Muscle of arm (tissue), 12 donors: ENCODE measurements around the gene TSEN54. TPM values are rescaled to one million over a fixed set of nuclear protein-coding genes. Genes with fewer than 3 reads are reported as not detected.

Experiments
- DNase-seq: peaks from one replicate; pipeline ENCODE4 v3.0.0-alpha.2; 2013
- polyA plus RNA-seq, 12 donors: library from polyadenylated mRNA; unstranded; fragments of 120-200 nt; gene quantifications; one replicate each; pipeline ENCODE4 v1.2.1, GENCODE V29; 2013; ENCODE audit not compliant: insufficient read length in 12 of 12

Gene TSEN54
- polyA plus RNA-seq, 12 donors = 18.0 to 28.5 (median 20.9) TPM; not detected in 1

DNA sequence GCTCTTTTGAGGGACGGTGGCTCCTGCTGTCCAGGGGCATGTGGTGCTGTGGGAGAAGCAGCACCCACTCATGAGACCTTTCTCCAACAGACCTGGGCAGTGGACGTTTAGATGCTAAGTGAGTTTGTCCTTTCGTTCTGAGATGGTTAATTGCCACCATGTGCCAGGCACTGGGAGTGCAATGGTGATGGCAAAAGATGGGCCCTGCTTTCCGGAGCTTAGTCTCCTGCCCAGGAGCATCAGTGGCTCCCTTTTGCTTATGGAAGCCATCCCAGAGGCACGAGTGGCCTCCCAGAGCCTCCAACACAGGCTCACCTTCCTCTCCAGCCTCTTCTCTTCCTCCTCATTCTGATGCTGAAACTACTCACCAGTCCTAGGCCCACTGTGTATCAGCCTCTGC lies 29.4 kb upstream of the TSEN54 start:
- DNase-seq = no peak

DNA sequence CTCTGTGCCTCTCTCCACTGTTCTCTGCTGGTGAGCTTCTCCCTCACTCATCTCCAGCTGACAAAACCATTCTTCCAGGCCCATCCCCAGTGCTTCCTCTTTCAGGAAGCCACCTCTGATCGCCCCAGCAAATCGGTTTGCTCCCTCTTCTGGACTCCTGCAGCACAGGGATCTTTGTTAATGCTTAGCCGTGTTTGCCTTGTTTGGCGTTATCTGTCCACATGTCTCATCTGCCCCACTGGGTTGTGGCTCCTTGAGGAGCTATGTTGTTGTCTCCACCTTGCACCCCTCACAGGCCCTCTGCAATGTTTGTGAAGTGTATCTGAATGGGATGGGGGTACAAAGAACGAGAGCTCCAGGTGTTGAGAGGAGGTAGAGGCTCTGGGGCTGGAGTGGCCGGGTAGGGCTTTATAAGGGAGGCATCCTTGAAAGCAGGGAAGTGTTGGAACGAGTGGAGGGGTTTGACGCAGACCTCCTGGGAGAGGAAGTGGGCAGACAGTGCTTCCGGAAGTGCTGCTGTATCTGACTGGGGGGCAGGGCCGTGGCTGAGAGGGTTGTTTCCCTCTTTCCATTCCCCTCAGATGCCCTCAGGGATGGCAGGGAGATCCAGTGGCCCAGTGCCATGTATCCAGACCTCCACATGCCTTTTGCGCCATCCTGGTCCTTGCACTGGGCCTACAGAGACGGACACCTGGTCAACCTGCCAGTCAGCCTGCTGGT lies 28.8 kb upstream of the TSEN54 start:
- no peak for DNase-seq

DNA sequence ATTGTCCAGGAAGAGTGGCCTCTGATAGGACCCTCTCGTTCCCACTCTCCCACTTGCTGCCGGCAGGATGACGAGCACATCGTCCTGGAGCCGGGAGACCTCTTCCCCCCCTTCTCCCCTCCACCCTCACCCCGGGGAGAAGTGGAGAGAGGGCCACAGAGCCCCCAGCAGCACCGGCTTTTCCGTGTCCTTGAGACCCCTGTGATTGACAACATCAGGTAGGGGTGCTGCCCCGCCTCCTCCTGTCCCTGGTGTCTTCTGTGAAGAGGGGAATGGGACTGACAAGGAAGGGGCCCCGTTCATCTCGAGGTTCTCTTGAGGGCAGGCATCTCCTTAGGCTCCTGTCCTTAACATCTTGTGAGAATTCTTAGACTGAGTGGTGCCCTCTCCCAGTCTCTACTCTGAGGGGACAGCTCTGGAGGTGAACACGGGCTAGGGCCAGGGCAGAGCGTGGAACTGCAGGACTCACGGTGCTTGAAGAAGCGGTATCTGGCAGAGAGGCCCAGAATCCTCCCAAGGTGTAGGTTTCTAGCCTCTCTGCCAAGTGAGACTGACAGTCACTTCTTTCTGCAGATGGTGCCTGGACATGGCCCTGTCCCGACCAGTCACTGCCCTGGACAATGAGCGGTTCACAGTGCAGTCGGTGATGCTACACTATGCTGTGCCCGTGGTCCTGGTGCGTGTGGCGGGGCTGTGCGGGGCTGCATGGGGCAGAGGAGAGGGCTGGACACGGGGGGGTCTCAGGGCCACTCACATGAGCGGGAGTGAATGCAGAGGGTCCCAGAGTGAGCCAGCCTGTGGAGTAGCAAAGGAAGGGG lies 27.4 kb upstream of the TSEN54 start:
- DNase-seq = no peak

DNA sequence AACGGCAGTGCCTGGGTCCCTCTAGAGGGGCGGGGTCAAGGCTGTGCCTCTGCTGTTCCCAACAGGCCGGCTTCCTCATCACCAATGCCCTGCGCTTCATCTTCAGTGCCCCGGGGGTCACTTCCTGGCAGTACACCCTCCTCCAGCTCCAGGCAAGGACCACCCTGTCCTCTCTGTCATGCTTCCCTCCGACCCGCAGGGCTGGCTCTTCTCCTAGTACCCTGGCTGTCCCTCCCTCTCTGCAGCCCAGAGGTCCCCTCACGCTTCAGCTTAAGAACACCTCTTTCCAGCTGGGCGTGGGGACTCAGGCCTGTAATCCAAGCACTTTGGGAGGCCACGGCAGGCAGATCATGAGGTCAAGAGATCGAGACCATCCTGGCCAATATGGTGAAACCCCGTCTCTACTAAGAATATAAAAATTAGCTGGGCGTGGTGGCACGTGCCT lies 26.8 kb upstream of the TSEN54 start:
- DNase-seq = no peak

DNA sequence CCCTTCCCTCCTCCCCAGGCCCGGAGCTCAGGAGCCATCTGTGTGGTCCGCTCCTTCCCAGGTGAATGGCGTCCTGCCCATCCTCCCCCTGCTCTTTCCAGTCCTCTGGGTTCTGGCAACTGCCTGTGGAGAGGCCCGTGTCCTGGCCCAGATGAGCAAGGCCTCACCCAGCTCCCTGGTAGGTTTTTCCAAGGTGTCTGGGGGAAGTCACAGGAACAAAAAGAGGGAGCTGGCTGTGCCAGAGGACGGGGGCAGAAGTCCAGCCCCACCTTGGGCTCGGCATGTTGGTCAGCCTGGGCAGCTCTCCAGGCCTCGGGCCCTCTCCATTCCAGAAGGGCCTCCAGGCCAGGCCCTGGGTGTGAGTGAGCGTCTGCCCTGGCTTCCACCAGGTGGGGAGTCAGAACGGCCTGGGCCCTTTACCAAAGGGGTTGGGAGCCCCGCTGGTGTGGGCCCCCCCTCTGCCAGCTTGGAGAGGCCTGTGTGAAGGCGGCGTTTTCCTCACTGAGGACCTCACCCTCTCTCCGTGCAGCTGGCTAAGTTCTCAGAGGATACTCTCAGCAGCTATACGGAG lies 26.1 kb upstream of the TSEN54 start:
- DNase-seq = no peak

DNA sequence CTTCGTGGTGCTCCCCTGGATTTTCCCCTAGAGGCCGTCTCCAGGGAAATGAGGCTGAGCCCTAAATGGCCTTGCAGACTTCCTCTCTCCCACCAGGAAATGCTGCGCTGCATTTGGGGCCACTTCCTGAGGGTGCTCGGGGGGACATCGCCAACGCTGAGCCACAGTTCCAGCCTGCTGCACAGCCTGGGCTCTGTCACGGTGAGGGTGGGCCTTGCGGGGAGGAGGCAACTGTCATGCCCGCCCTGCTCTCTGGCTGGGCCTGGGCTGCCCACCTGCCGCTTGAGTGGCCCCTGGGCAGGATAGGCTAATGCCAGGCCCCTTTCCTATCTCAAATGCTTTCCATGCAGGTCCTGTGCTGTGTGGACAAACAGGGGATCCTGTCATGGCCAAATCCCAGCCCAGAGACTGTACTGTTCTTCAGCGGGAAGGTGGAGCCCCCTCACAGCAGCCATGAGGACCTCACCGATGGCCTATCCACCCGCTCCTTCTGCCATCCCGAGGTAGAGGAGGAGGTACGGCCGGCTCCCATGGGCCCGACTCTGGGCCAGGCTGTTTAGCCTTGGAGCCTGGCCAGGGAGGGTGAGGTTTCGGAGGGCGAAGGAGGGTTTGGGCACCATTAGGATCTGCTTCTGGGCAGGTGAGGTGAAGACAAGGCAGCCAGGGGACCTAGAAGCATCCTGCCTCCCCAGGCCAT lies 25.2 kb upstream of the TSEN54 start:
- DNase-seq = no peak

DNA sequence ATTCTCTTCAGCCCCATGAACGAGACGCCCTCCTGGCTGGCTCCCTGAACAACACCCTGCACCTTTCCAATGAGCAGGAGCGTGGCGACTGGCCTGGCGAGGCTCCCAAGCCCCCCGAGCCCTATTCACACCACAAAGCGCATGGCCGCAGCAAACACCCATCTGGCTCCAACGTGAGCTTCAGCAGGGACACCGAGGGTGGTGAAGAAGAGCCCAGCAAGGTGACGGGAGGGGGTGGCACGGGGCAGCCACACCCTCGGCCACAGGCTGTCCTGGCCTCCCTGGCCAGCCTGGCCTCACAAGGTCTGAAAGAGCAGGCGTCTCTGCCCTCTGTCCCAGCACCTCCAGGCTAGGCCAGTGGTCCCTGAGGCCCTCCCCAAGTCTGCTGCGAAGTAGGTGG lies 24.6 kb upstream of the TSEN54 start:
- DNase-seq = no peak

DNA sequence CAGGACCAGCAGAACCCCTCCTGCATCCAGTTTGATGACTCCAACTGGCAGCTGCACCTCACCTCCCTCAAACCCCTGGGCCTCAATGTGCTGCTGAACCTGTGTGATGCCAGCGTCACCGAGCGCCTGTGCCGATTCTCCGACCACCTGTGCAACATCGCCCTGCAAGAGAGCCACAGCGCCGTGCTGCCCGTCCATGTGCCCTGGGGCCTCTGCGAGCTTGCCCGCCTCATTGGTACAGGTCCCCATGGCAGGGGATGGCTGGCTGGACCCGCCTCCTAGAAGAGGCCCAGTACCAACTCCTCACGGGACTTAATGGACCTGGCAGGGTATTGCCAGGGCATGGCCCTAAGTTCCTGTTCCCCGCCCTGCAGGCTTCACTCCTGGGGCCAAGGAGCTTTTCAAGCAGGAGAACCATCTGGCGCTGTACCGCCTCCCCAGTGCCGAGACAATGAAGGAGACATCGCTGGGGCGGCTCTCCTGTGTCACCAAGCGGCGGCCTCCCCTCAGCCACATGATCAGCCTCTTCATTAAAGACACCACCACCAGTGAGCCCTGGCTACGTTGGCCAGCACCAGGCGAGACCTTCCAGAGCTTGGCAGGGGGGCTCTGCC lies 23.7 kb upstream of the TSEN54 start:
- DNase-seq = no peak

DNA sequence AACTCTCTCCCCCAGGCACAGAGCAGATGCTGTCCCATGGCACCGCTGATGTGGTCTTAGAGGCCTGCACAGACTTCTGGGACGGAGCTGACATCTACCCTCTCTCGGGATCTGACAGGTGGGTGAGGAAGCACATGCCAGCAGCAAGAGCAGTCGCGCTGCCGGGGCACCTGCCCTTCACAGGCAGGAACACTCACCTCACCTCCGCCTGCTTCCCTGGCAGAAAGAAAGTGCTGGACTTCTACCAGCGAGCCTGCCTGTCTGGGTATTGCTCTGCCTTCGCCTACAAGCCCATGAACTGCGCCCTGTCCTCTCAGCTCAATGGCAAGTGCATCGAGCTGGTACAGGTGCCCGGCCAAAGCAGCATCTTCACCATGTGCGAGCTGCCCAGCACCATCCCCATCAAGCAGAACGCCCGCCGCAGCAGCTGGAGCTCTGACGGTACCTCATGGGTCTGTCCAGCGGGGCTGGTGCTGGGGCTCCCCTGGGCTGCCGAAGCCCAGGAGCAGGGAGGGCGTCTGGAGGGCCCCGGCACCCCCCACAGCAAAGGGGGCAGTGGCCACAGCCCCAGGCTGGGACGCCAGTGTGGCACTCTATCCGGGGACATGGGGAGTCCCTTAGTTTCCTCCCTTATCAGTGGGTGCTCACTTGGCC lies 22.7 kb upstream of the TSEN54 start:
- no peak for DNase-seq

DNA sequence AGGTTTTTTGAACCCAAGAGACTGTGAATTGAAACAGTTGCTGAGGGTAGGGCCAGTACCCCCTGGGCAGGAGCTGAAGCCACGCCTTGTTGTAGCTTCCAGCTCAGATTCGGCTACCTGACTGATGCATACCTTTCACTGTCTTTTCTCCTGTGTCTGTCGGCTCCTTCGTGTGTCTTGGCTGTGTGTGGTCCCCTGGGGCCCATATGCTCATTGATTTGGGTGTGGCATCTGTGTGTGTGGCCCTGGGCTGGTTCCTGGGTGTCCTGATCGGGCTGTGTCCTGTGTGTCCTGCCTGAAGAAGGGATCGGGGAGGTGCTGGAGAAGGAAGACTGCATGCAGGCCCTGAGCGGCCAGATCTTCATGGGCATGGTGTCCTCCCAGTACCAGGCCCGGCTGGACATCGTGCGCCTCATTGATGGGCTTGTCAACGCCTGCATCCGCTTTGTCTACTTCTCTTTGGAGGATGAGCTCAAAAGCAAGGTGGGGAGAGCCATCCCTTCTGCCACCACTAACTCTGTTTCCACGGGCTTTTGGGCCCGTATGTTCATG lies 21.9 kb upstream of the TSEN54 start:
- DNase-seq = no peak

DNA sequence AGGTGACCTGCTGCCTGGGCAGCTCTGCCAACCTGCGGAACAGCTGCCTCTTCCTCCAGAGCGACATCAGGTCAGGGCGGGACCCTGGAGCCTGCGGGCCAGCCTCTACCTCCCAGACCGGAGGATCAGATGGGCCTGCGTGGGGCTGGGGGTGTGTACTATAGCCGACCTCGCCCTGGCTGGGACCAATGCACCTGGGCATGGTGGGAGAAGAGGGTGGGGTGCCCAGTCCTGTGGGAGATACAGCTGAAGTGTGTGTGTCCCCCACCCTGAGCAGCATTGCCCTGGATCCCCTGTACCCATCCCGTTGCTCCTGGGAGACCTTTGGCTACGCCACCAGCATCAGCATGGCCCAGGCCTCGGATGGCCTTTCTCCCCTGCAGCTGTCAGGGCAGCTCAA lies 20.3 kb upstream of the TSEN54 start:
- no peak for DNase-seq

DNA sequence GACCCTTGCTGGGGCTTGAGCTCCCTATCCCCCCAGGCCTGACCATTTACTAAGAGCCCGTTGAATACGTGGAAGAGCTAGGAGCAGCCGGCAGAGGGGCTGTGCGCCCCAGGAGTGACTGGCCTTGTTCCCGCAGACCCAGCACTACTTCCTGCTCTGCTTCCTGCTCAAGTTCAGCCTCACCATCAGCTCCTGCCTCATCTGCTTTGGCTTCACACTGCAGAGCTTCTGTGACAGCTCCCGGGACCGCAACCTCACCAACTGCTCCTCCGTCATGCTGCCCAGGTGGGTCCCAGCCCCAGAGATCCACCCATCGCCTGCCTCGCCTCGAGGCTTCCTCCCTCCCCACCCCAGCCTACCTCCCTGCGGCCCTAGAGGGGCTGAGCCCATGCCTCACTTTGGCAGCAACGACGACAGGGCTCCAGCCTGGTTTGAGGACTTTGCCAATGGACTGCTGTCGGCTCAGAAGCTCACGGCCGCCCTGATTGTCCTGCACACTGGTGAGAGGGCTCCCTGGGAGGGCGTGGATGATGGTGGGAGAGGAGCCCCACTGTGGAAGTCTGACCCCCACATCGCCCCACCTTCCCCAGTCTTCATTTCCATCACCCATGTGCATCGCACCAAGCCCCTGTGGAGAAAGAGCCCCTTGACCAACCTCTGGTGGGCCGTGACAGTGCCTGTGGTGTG lies 18.1 kb upstream of the TSEN54 start:
- DNase-seq = no peak

DNA sequence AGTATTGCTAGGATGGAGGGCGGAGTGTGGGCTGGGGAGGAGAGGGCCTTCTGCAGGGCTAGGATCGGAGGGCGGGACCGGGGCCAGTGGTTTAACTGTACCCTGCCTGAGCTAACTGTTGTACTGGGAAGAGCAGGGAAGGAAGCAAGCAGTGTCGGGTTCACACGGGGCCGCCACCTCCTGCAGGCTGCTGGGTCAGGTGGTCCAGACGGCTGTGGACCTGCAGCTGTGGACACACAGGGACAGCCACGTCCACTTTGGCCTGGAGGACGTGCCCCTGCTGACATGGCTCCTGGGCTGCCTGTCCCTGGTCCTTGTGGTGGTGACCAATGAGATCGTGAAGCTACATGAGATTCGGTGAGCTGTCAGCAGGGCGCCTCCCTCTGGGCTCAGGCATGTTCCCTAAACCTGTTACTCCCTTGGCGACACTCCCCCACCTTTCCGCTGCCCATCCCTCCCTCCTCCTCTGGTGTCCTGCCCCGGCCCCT lies 17.6 kb upstream of the TSEN54 start:
- no peak for DNase-seq

DNA sequence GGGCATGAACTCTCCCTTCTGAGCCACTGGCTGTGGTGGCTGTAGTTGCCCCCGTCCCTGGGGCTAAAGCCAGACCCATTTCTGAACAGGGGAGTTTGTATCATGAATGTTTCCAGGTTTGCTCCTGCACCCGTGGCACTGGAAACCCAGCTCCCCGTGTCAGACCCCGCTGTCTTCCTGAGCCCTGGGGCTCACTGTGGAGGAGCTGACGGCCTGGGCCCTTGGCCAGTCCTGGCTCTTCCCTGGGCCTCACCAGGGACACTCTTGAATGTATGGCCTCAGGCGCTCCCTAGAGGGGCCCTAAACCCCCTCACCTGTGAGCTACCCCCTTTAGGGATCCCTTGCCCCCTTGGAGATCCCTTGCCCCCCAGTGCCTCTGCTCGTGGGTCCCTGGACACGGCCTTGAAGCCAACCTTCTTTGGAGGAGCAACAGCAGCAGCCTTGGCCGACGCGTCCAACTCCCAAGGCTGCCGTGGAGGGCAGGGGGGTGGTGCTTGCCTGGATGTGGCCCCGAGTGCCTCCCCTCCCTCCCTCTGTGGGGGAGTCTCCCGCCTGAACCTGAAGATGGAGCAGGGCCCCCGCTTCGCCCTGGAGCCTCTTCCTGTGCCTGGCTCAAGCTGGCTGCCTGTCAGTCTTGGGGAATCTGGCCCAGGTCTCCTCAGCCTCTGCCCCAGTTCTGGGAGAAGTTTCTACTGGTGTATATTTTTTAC lies 16.9 kb upstream of the TSEN54 start:
- no peak for DNase-seq

DNA sequence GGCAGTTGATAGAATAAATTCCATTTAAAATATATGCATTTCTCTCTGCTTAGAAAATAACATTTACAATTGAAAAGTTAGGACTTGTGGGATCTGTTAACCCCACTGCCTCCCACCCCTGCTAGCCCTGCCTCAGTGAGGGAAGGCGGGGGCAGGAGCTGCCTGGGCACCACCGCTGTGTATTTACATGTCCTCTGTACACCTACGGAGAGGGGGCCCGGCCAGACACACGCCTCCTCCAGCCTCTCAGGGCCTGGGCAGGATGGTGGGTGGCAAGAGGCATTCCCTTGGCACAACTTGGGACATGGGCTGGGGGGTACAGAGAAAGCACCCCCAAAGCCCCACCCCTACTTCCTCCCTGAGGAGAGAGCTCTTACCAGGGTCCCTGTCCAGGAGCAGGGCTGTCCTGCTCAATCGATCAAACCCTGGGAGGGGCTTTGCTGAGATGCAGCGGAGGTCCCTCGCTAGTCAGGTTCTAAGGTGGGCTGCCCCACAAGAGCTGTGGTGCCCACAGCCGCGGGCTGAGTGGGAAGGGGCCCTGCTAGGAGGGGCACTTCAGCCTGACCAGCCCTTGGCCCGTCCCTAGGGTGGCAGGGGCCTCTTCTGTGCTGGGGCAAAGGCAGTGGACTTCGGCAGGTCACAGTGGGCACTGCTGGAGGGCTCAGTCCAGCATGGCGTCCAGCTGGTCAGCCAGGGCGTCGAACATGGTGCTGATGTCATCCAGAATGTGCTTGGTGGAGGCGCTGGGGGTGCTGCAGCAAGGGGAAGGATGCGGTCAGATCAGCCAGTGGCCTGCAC lies 15.7 kb upstream of the TSEN54 start:
- DNase-seq = no peak

DNA sequence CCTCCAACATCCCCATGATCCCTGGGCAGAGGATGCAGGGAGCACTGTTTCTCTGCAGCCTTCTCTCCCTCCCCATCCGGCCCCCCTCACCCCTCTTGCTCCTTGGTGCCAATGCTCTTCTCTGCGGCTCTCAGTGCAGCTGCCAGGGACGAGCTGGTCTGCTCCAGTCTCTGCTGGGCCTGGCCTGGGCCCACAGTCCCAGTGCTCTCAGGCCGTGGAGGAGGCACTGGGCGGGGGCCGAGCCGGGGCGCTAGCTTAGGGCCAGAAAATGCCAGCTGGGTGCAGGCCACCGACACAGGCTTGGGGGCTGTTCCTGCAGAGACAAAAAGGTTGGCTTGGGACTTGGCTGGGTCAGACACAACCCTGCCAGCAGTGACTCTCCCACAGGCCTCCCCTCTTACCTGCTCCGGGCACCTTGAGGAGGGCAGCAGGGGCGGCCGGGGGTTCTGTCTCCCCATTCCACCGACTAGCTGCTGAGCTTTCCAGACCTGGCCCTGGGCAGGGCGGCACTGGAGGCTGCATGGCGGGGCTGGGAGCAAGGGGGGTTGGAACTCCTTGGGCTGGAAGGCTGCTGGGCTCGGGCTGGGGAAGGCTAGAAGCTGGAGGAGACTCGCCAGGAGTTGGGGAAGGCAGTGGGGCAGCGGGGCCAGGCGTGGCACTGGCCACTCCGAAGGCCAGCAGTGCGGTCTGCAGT lies 14.8 kb upstream of the TSEN54 start:
- DNase-seq = no peak

DNA sequence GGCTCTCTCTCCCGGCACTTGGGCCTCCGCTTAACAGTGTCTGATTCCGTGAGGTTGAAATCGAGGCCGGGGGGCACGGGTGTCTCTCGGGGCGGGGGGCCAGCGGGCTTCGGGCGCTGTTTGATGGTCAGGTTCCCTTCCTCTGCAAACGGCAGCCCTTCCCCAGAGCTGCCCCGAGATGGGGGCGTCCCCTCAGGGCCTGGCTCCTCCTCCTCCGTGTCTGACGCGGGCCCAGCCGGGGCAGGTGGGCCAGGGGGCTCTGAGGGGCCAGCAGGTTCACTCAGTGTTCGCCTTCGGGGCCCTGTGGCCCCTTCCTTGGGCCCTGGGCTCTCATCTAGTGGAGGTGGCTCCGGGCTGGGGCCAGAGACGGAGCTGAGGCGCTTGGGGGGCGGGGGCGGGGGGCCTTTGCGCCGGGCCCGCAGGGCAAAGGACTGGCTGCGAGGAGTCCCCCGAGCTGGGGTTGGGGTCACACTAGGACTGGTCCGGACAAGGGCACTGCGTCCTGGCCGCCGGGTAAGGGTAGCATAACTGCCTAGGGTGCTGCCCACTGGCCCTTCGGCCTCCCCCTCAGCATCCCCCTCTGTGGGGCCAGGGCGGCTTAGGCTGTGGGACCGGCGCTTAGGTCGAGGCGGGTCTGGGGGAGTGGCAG lies 14.1 kb upstream of the TSEN54 start:
- no peak for DNase-seq
